HG02885 (cell line): Measurements from ENCODE around the gene CCDC82.

ENCODE experiments used
- ATAC-seq: cut with Tn5 transposase; IDR thresholded peaks from one replicate; pipeline ENCODE4 v1.9.1; 2021; ENCODE audit warnings: mild to moderate bottlenecking; ENCODE audit not compliant: unreplicated experiment, poor library complexity

CCDC82 gene

DNA sequence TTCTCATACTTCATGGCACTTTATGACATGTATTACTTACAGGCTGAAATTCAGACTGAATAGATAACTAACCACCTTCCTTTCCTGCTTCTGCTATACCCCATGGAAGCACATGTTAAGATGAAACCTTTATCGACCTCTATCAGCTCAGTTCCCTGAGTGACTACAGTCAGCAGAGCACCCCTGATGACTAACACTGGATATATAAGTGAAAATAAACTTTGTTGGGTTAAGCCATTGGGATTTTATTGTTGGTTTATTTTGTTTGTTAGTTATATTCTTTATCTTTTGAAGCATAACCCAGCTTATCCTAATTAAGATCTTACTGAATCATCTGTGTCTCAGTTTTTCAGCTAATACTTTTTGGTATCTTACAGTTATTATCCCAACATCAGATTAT is 23.7 kb downstream of the CCDC82 start:
- no peak for ATAC-seq

DNA sequence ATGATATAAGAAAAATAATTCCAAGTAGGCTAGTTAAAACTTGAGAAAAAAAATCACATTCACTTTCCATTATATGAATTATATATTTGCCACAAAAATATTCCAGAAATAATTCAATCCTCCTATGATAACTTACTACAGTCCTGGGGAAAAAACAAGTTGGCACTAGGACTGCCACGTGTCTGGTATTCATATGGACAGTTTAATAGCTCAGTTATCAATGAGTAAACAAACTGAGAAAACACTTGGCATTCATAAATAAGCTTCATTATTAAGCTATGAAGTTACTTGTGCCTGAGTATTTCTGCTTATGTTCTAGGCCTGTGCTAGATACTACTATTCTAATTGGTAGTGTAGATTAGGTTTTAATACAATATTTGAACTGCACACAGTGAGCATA is 24.2 kb downstream of the CCDC82 start:
- ATAC-seq, result no peak

DNA sequence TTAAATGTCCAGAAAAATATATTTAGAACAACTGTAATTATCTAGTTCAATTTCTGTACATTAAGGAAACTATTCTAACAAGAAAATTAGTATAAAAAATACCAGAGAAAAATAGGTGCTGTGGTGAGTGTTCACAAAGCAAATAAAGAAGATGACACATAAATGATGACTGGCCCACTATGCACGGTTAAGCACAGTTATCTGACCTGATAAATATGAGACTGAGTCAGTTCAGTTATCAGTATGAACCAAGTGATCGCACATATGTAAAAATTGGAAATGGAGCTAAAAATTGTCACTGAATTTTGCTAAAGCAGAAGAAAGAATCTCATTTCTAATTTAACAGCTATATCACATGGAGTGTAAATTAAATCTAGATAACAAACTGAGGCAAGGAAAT is 27.9 kb downstream of the CCDC82 start:
- no peak for ATAC-seq

DNA sequence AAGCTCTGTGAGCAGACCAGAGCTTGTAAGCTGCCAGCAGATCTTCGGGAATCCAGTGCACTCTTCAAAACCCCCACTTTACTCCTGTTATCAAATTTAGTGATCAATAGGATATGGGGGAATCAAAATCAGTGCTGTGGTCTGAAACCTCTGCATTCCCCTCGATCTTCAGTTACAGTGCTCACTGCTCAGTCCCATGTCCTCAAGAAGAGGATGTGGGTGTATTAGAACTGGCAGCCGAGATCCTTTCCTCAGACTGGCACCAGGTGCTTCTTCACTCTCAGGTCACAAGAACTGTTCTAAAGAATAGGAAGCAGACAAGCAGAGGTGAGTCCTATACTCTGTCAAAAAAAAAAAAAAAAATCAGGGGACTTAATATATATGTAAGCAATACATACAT is 31.4 kb downstream of the CCDC82 start:
- no peak for ATAC-seq

DNA sequence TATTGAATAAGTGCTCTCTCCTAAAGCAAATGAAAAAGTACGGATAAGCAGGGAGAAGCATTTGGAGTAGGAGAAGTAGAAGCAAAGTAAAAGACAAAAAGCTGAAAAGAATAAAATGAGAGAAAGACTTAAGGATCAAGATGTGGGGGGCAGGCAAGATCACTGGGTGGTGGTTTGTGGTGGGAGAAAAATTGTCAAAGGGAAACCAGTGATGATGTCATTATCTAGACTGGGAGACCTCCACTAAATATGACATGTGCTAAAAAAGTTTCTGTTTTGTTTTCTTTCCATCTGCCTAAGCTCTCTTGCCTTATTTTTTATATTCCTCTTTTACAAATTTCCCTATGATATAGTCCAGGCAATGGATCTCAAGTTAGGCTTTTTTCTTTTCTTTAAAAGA is 31.9 kb downstream of the CCDC82 start:
- ATAC-seq, result peak; percentile 67

DNA sequence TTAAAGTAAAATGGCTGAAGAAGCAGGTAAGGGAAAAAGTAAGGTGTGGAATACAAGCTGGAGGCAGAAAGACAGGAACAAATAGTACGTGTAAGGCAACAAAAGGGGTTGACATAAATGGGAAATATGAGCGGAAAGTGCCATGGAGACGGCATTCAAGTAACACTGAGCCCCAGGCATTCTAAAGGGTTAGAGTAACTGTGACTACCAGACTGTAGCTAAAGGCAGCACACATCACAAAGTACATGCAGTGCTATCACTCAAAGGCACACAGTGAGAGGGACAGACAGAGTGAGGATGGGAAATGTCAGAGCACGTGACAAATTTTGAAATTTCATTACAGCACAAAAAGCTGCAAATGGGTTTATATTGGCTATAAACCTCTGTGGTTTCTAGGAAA is 32.9 kb downstream of the CCDC82 start:
- ATAC-seq, result no peak

DNA sequence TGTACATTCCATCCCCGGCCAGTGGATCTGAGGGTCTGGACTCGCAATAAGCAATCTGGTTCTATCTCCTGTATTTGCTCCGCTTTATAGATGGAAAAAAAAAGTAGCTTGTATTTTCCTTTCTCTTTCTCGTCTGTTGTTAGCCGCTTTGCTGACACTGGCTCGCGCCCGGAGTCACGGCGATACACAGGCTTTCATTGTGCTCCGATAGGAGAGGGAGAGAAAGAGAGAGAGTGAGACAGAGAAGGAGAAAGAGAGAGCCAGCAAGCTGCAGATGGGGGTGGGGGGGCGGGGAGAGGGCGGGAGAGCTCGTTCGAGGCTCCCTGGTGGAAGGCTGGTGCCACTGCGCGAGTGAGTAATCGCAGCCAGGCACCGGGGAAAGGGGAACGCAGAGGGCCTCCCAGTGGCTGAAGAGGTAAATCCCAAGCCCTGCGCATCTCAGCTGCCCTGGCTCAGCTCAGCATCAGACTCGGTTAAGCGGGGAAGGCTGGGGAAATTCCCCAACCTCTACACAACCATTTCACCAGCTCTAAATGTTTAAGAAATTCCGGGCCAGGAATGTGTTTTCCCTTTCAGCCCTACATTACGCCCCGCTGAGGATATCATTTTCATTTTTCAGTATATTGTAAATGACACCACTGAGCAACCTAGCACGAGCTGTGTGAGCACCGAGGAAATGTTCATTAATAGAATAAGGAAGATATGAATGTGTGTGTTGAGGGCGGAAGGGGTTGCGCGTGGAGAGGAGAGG is 46.6 kb downstream of the CCDC82 start, which contains the start of gene MAML2:
MAML2 (minus strand) TSS at position 235 of the 751 bp plus-strand sequence. CDS start 1,300 bp downstream, outside the sequence.
- ATAC-seq, result peak; percentile 86

DNA sequence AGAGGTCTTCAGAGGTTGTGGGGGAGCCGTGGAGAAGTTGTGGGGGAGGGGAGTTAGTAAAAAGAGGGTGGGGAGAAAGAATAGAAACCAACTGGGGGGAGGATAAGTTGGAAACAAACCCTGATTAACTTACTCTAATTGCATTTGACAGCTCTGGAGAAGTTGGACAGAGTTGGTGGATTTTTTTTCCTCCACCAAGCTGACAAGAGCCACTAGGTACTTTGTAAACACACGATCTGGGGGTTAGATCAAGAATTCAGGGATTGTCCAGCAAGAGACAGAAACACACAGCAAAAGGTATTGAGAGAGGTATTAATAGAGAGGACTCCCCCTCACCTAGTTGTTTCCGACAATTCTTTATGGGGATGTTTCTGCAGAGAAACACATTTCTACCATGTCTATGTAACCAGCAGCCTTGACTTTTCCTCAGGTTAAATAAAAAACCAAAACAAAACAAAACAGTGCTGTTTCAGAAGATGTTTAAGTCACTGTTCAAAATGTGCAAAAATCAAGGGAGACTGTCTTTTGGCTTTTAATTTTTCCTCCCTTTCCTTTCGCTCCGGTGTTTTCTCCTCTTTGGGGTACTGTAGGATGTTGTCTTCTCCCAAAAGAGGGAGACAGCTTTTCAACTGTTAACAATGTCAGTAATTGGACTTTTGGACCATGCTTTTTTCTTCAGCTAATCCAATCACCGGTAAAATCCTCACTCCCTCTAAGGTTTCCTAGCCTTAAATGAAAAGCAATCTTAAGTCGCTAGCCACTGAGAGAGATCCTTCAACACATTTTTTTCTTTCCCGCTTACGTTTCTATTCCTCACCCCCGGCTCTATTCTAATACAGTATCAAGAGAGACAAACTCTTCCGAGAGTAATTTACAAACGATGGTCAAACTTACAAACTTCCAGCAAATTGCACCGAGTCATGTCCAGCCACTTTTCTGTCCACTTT is 47.4 kb downstream of the CCDC82 start:
- no peak for ATAC-seq

DNA sequence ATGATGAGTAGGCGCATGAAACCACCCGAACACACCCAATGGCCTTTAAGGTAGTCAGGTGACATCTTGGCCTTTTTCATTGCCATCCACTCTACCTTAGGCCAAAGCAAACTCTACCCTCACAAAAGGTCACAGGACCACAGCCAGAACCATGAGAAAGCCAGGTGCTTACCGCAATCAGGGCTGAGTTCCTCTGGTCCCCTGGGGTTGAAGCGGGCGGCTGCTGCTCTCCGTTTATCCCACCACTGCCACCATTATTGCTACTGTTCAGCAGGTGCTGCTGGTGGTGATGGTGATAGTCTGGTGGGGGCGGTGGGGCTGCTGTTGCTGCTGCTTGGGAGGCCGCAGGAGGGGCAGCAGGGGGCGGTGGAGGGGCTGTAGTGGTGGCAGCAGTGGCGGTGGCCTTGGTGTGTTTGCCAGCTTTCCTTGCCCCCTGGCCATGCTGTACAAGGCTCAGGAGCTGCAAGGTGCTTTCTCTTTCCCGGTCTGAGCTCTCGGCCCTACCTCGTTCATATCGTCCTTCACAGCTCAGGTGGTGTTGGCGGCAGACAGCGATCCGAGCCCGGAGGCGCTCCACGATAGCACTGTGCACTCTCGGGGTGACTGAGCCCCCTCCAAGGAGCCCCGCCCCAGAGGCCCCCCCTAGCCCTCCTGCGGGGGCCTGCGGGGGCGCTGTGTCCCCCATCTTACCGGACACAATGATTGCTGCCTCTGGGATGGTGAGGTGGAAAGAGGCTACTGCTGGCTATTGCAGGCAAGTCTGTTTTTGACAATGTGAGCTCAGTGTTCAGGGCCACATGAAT is 48.3 kb downstream of the CCDC82 start:
- ATAC-seq, result peak; percentile 34

DNA sequence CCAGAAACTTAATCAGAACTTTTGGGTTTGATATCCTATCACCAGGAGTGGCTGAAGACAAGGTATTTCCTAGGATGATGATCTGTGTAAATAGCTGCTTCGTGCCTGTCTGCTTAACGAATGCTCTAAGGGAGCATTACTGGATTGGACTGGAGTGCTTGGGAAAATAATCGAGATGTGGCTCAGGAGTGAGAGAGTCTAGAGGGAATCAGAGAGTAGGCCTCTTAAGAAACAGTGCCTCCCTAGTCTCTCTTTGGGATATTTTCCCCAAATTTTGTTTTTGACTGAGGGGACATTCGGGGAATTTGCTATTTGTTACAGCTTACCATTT is 49.2 kb downstream of the CCDC82 start:
- no peak for ATAC-seq

DNA sequence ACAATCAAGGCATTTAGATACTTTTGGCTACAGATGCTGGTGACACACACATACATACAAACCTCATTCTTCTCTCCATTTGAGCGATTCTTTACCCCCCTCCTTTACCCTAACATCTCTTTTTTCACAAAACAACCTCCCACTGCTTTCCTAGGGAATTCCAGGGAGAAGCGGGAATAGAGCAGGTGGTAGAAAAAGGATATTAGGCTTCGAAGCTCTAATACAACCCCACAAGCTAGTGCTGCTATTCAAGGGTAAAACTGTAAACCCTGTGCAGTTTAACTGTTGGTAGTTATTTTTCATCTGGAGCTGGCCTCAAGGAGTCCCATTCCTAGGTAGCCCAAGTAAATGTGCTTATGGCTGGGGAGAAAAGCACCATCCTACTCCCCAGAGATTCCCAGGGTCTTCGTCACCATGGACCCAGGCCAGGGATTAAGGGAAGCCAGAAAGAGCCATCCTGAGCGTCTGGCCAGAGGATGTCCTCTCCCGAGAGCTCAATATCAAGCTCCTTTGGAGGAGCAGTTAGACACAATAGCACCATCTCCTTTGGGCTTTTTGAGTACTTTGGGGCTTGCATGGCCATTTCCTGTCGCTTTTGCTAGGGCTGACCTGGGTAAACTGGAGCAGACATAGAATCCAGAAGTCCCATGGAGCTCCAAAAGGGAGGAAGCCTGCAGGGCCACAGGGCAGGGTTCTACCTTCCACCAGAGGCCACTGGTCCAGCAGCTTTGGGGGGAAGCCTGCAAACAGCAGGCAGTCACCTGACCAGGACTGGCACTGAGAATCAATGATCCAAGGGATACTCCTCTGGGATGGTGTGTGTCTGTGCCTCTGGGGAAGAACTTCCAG is 49.8 kb downstream of the CCDC82 start:
- no peak for ATAC-seq

DNA sequence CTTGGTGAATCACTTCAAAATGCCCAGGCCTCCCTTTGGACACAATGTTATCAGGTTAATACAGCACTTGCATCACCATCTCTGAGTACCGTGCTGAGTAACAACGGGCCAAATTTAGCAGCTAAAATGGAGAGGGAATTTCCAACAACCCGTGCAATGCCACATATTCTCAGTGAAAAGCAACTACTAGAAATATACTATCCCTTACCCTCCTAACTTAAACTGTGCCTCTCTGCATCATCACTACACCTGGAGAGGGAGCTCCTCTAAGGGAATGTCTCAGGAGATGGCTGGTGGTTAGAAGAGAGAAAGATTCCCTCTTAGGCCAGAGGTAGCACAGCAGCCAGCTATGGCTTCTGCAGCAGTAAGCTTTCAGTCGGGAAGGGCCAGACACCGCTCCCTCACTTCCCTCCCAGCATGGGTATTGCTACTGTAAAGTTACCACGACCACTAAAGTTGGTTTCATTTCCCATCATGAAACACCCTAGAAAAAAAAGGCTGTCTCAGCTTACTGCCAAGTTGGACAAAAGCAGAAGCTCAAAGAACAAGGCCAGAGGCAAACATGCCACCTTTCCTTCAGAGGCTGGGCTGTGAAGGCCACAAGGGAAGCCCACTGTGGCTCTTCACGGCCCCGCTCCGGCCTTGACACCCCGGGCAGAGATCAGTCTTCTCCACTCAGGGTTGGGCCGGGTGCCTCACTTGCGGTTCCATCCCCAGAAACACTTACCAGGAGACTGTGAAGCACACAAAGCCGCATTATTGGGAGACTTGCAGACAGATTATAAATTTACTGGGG is 50.6 kb downstream of the CCDC82 start:
- peak; percentile 40 for ATAC-seq

DNA sequence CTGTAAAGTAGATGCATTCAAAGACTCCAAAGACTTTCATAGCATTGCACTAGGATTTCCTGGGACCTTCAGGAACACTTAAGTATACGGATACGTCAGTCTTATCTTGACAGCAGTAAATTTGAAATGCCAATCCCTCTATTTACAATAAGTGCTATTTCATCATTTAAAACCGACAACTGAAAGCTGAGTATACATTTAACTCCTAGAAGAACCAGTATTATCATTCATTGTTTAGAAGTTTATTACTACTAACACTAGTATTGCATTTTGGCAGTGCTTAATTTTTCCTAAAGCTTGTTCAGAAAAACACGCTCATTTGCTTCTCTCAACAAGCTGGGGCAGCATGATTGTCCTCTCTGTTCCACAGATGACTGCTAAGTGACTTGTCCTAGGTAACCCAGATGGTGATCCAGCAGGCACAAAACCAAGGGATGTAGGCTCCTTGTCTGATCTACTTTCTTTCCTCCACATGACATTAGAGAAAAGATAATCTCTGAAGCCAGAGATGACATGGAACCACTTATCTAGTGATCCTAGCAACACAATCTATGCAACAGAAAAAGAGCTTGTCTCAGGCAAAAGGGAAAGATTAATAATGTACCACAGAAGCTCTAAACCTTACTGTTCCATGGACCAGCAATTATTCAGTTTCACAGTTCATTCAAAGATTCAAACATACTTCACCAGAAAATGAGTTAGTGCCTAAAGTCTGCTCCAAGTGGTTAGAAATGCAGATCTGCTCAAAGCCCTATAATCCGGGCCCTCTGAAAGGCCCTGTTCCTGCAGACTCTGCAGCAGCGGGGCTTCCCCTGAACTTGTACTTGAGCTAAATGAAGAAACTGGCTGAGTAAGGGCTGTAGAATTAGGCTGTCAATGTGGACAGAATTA is 51.9 kb downstream of the CCDC82 start:
- peak; percentile 39 for ATAC-seq

DNA sequence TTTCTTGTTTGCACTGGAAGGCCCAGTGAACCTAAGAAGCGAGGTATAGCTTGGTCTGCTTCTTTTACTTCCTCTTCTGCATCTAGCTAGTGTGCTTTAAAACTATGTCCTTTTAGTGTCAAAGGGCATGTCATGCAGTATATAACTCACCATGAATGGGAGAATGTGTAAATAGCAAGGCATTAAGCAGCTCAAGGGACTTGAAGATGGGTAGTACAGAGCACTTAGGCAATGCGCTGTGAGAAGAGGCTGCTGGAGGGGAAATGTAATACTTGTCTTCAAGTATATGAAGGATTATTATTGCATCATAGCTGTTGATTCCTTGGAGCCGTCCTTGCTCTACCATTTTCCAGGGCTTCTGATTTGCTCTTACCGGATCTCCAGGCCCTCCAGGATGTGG is 54.3 kb downstream of the CCDC82 start:
- no peak for ATAC-seq

DNA sequence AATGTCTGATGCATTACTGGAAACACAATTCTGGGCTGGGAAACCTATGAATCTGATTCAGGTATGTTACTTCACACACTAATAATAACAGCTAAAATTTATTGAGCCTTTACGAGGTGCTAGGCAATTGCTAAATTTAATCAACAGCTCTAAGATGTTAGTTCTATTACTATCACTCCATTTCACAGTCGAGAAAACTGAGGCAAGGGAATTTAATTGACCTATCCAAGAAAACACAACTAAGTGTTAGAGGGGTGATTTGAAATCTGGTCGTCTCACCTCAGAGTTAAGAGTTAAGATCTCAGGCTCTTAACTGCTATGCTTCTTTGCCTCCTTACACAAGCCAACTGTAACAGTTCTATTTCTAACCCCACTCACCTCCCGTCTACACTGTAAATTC is 55.5 kb downstream of the CCDC82 start:
- no peak for ATAC-seq

DNA sequence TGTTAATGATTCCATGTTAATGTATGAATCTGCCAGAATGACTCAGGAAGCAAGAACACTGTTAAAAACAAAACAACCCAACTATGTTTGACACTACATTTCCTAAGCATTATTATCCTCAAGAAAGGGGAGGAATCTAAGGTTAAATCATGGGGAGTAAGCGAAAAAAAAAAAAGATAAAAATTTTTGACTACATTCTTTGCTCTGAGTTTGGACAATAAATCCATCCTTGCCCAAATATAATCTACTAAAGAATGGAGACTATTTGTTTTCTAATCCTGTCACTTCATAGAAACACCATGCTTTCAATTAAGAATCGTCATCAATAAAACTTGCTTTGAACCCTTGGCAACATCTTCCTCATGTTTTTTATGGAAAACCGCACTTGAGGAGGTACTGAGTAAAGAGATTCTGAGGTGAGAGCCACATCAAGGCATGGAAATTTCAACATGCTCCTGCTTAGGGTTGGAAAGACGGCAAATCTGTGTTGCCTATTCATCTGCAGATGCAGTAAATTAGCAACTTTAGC is 56.5 kb downstream of the CCDC82 start:
- no peak for ATAC-seq

DNA sequence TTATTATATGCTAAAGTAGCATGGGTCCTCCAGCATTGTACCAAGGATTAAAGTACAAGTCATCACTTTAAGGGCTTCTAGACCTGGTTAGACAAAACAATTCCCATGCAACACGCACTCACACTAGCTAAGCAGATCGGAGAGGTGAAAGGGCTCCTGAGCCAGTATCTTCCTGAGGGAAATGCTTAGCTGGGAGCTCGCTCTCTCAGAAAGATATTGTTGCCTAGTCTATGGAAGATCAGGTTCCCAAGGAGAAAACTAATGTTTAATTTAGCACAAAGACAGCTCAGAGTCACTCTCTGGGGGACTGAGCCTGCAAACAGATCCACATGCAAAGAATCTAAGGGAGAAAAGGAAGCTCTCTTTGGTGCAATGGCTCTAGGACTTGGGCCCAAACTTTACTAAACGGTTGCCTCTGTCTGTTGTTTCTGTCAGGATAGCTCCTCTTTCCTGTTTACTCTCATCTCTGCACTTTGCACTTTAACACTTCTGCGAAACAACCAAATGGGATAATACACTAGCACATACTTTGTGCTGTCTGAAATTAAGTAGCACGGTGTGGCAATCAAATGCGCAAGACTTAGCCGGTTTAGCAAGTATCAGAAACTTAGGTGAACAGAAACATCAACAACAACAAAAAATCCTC is 57.5 kb downstream of the CCDC82 start:
- no peak for ATAC-seq
